ENCODE data around the gene SUSD3.

The SUSD3 gene

GRCh38 chr9:93065135-93065720 is 6.7 kb downstream of the SUSD3 start:
- H3K27me3 ChIP-seq (ENCODE audit: control insufficient read depth in 1 of 2, insufficient read depth in 2 of 2, low read length in 2 of 2) = no peaks in the 10 kb centered on the region
- H3K4me1 ChIP-seq (ENCODE audit: insufficient read depth, low read length) = peaks cover 12% of the 10 kb centered on the region
- H3K4me3 ChIP-seq (ENCODE audit: low read depth in 1 of 2, low read length in 2 of 2) = no peak overlapping the region

DNA sequence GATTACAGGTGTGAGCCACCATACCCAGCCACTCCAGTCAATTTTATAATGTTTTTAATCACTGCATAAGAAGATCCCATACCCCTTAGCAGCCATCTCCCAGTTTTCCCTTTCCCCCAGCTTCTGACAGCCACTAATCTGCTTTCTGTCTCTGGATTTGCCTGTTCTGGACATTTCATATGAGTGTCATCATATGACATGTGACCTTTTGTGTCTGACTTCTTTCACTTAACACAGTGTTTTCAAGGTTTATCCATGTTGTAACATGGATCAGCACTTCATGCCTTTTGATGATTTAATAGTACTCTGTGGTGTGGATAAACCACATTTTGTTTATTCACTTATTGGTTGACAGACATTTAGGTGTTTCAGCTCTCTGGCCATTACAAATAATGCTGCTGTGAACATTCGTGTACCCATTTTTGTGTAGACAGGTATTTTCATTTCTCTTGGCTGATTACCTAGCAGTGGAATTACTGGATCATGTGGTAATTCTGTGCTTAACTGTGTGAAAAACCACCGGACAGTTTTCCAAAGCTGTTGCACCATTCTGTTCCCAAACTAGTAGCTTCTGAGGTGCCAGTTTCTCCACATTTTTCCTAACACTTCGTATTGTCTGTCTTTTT is 8.6 kb downstream of the SUSD3 start:
- Histone ChIP-seq H3K36me3 (ENCODE audit: insufficient read depth, low read length) (no peaks in the 10 kb centered on the region), H3K4me1 (ENCODE audit: insufficient read depth, low read length) (peaks cover 14% of the 10 kb centered on the region), H3K4me3 (ENCODE audit: low read depth in 1 of 2, low read length in 2 of 2) (no peak overlapping the region), H3K27me3 (ENCODE audit: control insufficient read depth in 1 of 2, insufficient read depth in 2 of 2, low read length in 2 of 2) (no peaks in the 10 kb centered on the region), H3K9ac (ENCODE audit: low read length) (no peak overlapping the region), H3K27ac (ENCODE audit: low read depth, low read length) (no peak overlapping the region), H3K9me3 (ENCODE audit: low read length) (no peaks in the 10 kb centered on the region)

More at GRCh38 chr9:93065135-93065720, 6.7 kb downstream of the SUSD3 start:
- no peaks in the 10 kb centered on the region for H3K36me3 ChIP-seq (ENCODE audit: insufficient read depth, low read length)
- H3K27ac ChIP-seq (ENCODE audit: low read depth, low read length) = no peak overlapping the region
- H3K9ac ChIP-seq (ENCODE audit: low read length) = no peak overlapping the region
- H3K9me3 ChIP-seq (ENCODE audit: low read length) = no peaks in the 10 kb centered on the region

- no peak overlapping the region for H3K27ac ChIP-seq (ENCODE audit: low read depth, low read length)
- H3K27me3 ChIP-seq (ENCODE audit: control insufficient read depth in 1 of 2, insufficient read depth in 2 of 2, low read length in 2 of 2) = no peaks in the 10 kb centered on the region
- H3K4me3 ChIP-seq (ENCODE audit: low read depth in 1 of 2, low read length in 2 of 2) = no peak overlapping the region
- no peaks in the 10 kb centered on the region for H3K9me3 ChIP-seq (ENCODE audit: low read length)
- peaks cover 30% of the 10 kb centered on the region for H3K4me1 ChIP-seq (ENCODE audit: insufficient read depth, low read length)
- no peaks in the 10 kb centered on the region for H3K36me3 ChIP-seq (ENCODE audit: insufficient read depth, low read length)
- no peak overlapping the region for H3K9ac ChIP-seq (ENCODE audit: low read length)
Measured at GRCh38 chr9:93068956-93069355, 10.5 kb downstream of the SUSD3 start.

GRCh38 chr9:93071464-93071863 is 13.0 kb downstream of the SUSD3 start:
- H3K27ac ChIP-seq (ENCODE audit: low read depth, low read length) = no peak overlapping the region
- H3K9ac ChIP-seq (ENCODE audit: low read length) = no peak overlapping the region
- no peaks in the 10 kb centered on the region for H3K9me3 ChIP-seq (ENCODE audit: low read length)
- H3K4me3 ChIP-seq (ENCODE audit: low read depth in 1 of 2, low read length in 2 of 2) = no peak overlapping the region
- H3K36me3 ChIP-seq (ENCODE audit: insufficient read depth, low read length) = no peaks in the 10 kb centered on the region
- peaks cover 37% of the 10 kb centered on the region for H3K4me1 ChIP-seq (ENCODE audit: insufficient read depth, low read length)
- H3K27me3 ChIP-seq (ENCODE audit: control insufficient read depth in 1 of 2, insufficient read depth in 2 of 2, low read length in 2 of 2) = no peaks in the 10 kb centered on the region

DNA sequence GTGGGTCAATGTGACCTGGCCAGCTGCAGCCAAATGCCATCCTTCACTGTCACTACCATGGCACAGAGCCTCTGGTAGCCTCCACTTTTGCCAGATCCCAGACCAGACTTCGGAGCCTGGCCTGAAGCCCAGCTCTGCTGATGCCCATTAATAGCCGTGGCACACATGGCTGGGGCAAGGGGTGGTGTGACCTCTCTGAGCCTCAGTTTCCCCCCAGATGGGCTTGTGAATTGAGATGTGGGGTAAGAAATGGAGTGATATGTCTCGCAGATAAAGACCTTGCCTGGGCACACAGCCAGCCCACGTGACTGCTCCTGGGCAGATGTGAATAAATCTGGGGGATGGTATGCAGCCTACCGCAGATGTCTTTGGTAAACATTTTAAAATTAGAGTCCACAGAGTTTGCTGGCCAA is 13.9 kb downstream of the SUSD3 start:
- no peak overlapping the region for H3K27ac ChIP-seq (ENCODE audit: low read depth, low read length)
- no peaks in the 10 kb centered on the region for H3K27me3 ChIP-seq (ENCODE audit: control insufficient read depth in 1 of 2, insufficient read depth in 2 of 2, low read length in 2 of 2)
- no peak overlapping the region for H3K9ac ChIP-seq (ENCODE audit: low read length)
- peak overlapping the region in 1 of 2 donors; percentile 28 for H3K4me3 ChIP-seq (ENCODE audit: low read depth in 1 of 2, low read length in 2 of 2)
- H3K4me1 ChIP-seq (ENCODE audit: insufficient read depth, low read length) = peaks cover 37% of the 10 kb centered on the region
- no peaks in the 10 kb centered on the region for H3K36me3 ChIP-seq (ENCODE audit: insufficient read depth, low read length)
- H3K9me3 ChIP-seq (ENCODE audit: low read length) = no peaks in the 10 kb centered on the region

- Histone ChIP-seq H3K9ac (ENCODE audit: low read length) (no peak overlapping the region), H3K4me3 (ENCODE audit: low read depth in 1 of 2, low read length in 2 of 2) (no peak overlapping the region), H3K27ac (ENCODE audit: low read depth, low read length) (no peak overlapping the region), H3K36me3 (ENCODE audit: insufficient read depth, low read length) (no peaks in the 10 kb centered on the region), H3K9me3 (ENCODE audit: low read length) (no peaks in the 10 kb centered on the region), H3K4me1 (ENCODE audit: insufficient read depth, low read length) (peaks cover 32% of the 10 kb centered on the region), H3K27me3 (ENCODE audit: control insufficient read depth in 1 of 2, insufficient read depth in 2 of 2, low read length in 2 of 2) (no peaks in the 10 kb centered on the region)
Measured at GRCh38 chr9:93076101-93076791, 17.7 kb downstream of the SUSD3 start.

- Histone ChIP-seq H3K9ac (ENCODE audit: low read length) (no peak overlapping the region), H3K36me3 (ENCODE audit: insufficient read depth, low read length) (no peaks in the 10 kb centered on the region), H3K27ac (ENCODE audit: low read depth, low read length) (no peak overlapping the region), H3K27me3 (ENCODE audit: control insufficient read depth in 1 of 2, insufficient read depth in 2 of 2, low read length in 2 of 2) (no peaks in the 10 kb centered on the region), H3K9me3 (ENCODE audit: low read length) (no peaks in the 10 kb centered on the region), H3K4me1 (ENCODE audit: insufficient read depth, low read length) (peaks cover 27% of the 10 kb centered on the region), H3K4me3 (ENCODE audit: low read depth in 1 of 2, low read length in 2 of 2) (no peak overlapping the region)
Measured at GRCh38 chr9:93076792-93077128, 18.3 kb downstream of the SUSD3 start.

DNA sequence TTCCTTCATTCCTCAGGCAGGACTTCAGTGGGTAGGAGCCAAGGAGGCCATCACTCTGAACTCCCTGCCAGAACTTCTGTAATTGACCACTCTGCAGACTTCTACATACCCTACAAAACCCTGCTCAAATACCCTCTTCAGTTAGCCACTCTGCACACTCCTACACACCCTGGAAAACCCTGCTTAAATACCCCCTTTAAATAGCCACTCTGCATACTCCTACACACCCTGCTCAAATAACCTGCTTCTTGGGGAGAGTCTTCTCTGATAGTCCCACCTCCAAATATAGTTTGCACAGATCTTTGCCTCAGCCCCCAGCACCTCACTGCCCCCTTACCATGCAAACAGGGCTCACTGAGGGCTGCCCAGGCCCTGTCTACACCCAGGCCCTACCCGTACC is 18.9 kb downstream of the SUSD3 start:
- Histone ChIP-seq H3K9ac (ENCODE audit: low read length) (no peak overlapping the region), H3K27ac (ENCODE audit: low read depth, low read length) (no peak overlapping the region), H3K4me3 (ENCODE audit: low read depth in 1 of 2, low read length in 2 of 2) (no peak overlapping the region), H3K27me3 (ENCODE audit: control insufficient read depth in 1 of 2, insufficient read depth in 2 of 2, low read length in 2 of 2) (no peaks in the 10 kb centered on the region), H3K36me3 (ENCODE audit: insufficient read depth, low read length) (no peaks in the 10 kb centered on the region), H3K9me3 (ENCODE audit: low read length) (no peaks in the 10 kb centered on the region), H3K4me1 (ENCODE audit: insufficient read depth, low read length) (peaks cover 21% of the 10 kb centered on the region)

GRCh38 chr9:93077811-93078210 is 19.3 kb downstream of the SUSD3 start:
- no peak overlapping the region for H3K27ac ChIP-seq (ENCODE audit: low read depth, low read length)
- no peak overlapping the region for H3K9ac ChIP-seq (ENCODE audit: low read length)
- H3K4me1 ChIP-seq (ENCODE audit: insufficient read depth, low read length) = peaks cover 16% of the 10 kb centered on the region
- no peak overlapping the region for H3K4me3 ChIP-seq (ENCODE audit: low read depth in 1 of 2, low read length in 2 of 2)
- H3K36me3 ChIP-seq (ENCODE audit: insufficient read depth, low read length) = no peaks in the 10 kb centered on the region
- H3K9me3 ChIP-seq (ENCODE audit: low read length) = no peaks in the 10 kb centered on the region
- H3K27me3 ChIP-seq (ENCODE audit: control insufficient read depth in 1 of 2, insufficient read depth in 2 of 2, low read length in 2 of 2) = no peaks in the 10 kb centered on the region

GRCh38 chr9:93079371-93079770 is 20.9 kb downstream of the SUSD3 start:
- peaks cover 3% of the 10 kb centered on the region for H3K4me1 ChIP-seq (ENCODE audit: insufficient read depth, low read length)
- H3K4me3 ChIP-seq (ENCODE audit: low read depth in 1 of 2, low read length in 2 of 2) = no peak overlapping the region
- H3K27ac ChIP-seq (ENCODE audit: low read depth, low read length) = no peak overlapping the region
- no peaks in the 10 kb centered on the region for H3K36me3 ChIP-seq (ENCODE audit: insufficient read depth, low read length)
- no peak overlapping the region for H3K9ac ChIP-seq (ENCODE audit: low read length)
- no peaks in the 10 kb centered on the region for H3K9me3 ChIP-seq (ENCODE audit: low read length)
- H3K27me3 ChIP-seq (ENCODE audit: control insufficient read depth in 1 of 2, insufficient read depth in 2 of 2, low read length in 2 of 2) = no peaks in the 10 kb centered on the region

DNA sequence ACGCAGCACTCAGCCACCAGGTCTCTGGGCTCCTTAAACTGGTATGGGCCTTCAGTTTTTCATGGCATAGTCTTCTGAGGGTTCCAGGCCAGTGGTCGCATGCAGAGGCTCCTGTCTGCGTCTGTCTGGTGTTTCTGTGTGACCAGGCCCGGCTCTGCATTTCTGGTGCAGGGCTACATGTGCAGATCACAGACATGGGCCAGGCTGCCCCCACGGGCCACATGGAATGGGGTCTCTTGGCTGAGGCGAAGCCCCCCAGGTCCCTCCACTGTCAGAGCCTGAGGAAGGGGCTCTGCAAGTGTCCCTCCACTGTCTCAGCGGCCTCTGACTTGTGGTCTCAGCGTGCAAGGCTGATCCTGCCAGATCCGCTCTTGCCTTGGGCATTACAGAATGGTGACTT is 21.9 kb downstream of the SUSD3 start:
- Histone ChIP-seq H3K4me3 (ENCODE audit: low read depth in 1 of 2, low read length in 2 of 2) (no peak overlapping the region), H3K4me1 (ENCODE audit: insufficient read depth, low read length) (no peaks in the 10 kb centered on the region), H3K9ac (ENCODE audit: low read length) (no peak overlapping the region), H3K36me3 (ENCODE audit: insufficient read depth, low read length) (no peaks in the 10 kb centered on the region), H3K9me3 (ENCODE audit: low read length) (no peaks in the 10 kb centered on the region), H3K27me3 (ENCODE audit: control insufficient read depth in 1 of 2, insufficient read depth in 2 of 2, low read length in 2 of 2) (no peaks in the 10 kb centered on the region), H3K27ac (ENCODE audit: low read depth, low read length) (no peak overlapping the region)

Measured in muscle layer of colon (tissue), 2 donors.